ENCODE results near the gene TUBB.

TUBB gene

GRCh38 chr6:30730601-30731435, 10.7 kb downstream of the TUBB start:
- DNase-seq: peak; percentile 85
- peaks cover 11% of the 10 kb centered on the region; the same call in 1 of the 2 replicates for H3K79me2 ChIP-seq (ENCODE audit: low read length)
- TF ChIP-seq CTCF (IDR thresholded peaks at IDR 0.05; ENCODE audit: low read length) (peak; percentile 82), EZH2phosphoT487 (IDR thresholded peaks at IDR 0.05; ENCODE audit: low read length) (no peak)
- peak overlapping the region; percentile 40; the same call in 1 of the 2 replicates for H3K4me2 ChIP-seq (ENCODE audit: low read depth, low read length)
- no peak overlapping the region for H3K4me3 ChIP-seq (ENCODE audit: low read length)
- no peak overlapping the region for H3K27ac ChIP-seq (ENCODE audit: low read length)
- H3K9ac ChIP-seq (ENCODE audit: low read length): no peak overlapping the region
- H3K9me3 ChIP-seq (replicated peaks; ENCODE audit: insufficient read depth, low read length): no peaks in the 10 kb centered on the region
- no peak overlapping the region for H2AFZ ChIP-seq (ENCODE audit: low read length)
- peaks cover 28% of the 10 kb centered on the region for H3F3A ChIP-seq (ENCODE audit: insufficient read depth, low read length)
- no peaks in the 10 kb centered on the region for H3K27me3 ChIP-seq (replicated peaks; ENCODE audit: insufficient read depth, low read length)
- no peaks in the 10 kb centered on the region for H4K20me1 ChIP-seq (ENCODE audit: insufficient read depth, low read length)
- no peaks in the 10 kb centered on the region for H3K36me3 ChIP-seq (replicated peaks; ENCODE audit: insufficient read depth, low read length)
- H3K4me1 ChIP-seq (ENCODE audit: low read length): peaks cover 8% of the 10 kb centered on the region; the same call in 1 of the 2 replicates
- no peaks in the 10 kb centered on the region for H3K9me2 ChIP-seq (replicated peaks; ENCODE audit: insufficient read depth, low read length)

- TF ChIP-seq EZH2phosphoT487 (IDR thresholded peaks at IDR 0.05; ENCODE audit: low read length) (no peak), EZH2 (optimal IDR thresholded peaks at IDR 0.05; ENCODE audit: low read depth, low read length) (no peak), CTCF (IDR thresholded peaks at IDR 0.05; ENCODE audit: low read length) (no peak)
- Histone ChIP-seq H3K4me2 (ENCODE audit: low read depth, low read length) (no peak overlapping the region), H4K20me1 (ENCODE audit: insufficient read depth, low read length) (no peaks in the 10 kb centered on the region), H3F3A (ENCODE audit: insufficient read depth, low read length) (peaks cover 20% of the 10 kb centered on the region), H3K27me3 (replicated peaks; ENCODE audit: insufficient read depth, low read length) (no peaks in the 10 kb centered on the region), H2AFZ (ENCODE audit: low read length) (no peak overlapping the region), H3K36me3 (replicated peaks; ENCODE audit: insufficient read depth, low read length) (no peaks in the 10 kb centered on the region), H3K79me2 (ENCODE audit: low read length) (peaks cover 8% of the 10 kb centered on the region; the same call in 1 of the 2 replicates), H3K9ac (ENCODE audit: low read length) (no peak overlapping the region), H3K9me2 (replicated peaks; ENCODE audit: insufficient read depth, low read length) (no peaks in the 10 kb centered on the region), H3K9me3 (replicated peaks; ENCODE audit: insufficient read depth, low read length) (no peaks in the 10 kb centered on the region), H3K27ac (ENCODE audit: low read length) (no peak overlapping the region), H3K4me1 (ENCODE audit: low read length) (peaks cover 20% of the 10 kb centered on the region), H3K4me3 (ENCODE audit: low read length) (no peak overlapping the region)
- no peak for DNase-seq
Measured at GRCh38 chr6:30732237-30732943, 12.2 kb downstream of the TUBB start.

- no peaks in the 10 kb centered on the region for H3K27me3 ChIP-seq (replicated peaks; ENCODE audit: insufficient read depth, low read length)
- no peak overlapping the region for H3K9ac ChIP-seq (ENCODE audit: low read length)
- H2AFZ ChIP-seq (ENCODE audit: low read length): no peak overlapping the region
- no peaks in the 10 kb centered on the region for H4K20me1 ChIP-seq (ENCODE audit: insufficient read depth, low read length)
- TF ChIP-seq EZH2phosphoT487 (IDR thresholded peaks at IDR 0.05; ENCODE audit: low read length) (no peak), CTCF (IDR thresholded peaks at IDR 0.05; ENCODE audit: low read length) (no peak), EZH2 (optimal IDR thresholded peaks at IDR 0.05; ENCODE audit: low read depth, low read length) (no peak)
- no peak overlapping the region for H3K4me3 ChIP-seq (ENCODE audit: low read length)
- no peaks in the 10 kb centered on the region for H3K9me2 ChIP-seq (replicated peaks; ENCODE audit: insufficient read depth, low read length)
- H3K9me3 ChIP-seq (replicated peaks; ENCODE audit: insufficient read depth, low read length): no peaks in the 10 kb centered on the region
- H3K4me1 ChIP-seq (ENCODE audit: low read length): peaks cover 31% of the 10 kb centered on the region
- H3K36me3 ChIP-seq (replicated peaks; ENCODE audit: insufficient read depth, low read length): 0 out of 2 replicates have a peak, but pooled peaks cover 3% of the 10 kb centered on the region
- DNase-seq: peak; percentile 37
- H3K79me2 ChIP-seq (ENCODE audit: low read length): peaks cover 4% of the 10 kb centered on the region; the same call in 1 of the 2 replicates
- H3K4me2 ChIP-seq (ENCODE audit: low read depth, low read length): 0 out of 2 replicates have a peak overlapping the region, but pooled peaks have one; percentile 9
- H3F3A ChIP-seq (ENCODE audit: insufficient read depth, low read length): peaks cover 13% of the 10 kb centered on the region; the same call in 1 of the 2 replicates
- H3K27ac ChIP-seq (ENCODE audit: low read length): peak overlapping the region; percentile 48; the same call in 1 of the 2 replicates
Measured at GRCh38 chr6:30735668-30736314, 15.6 kb downstream of the TUBB start.
